GM10248 (cell line): ENCODE results near the gene AMT.

Experiments
- CTCF ChIA-PET: fragments of 300-600 bp; sonication (Branson Sonifier 250); formaldehyde crosslinking; extraction: SDS; loops from one replicate; lab custom pipeline; 2021; ENCODE audit warnings: antibody characterized with exemption; lab: Yijun Ruan, JAX
- POLR2A ChIA-PET: fragments of 350-650 bp; sonication (Branson Sonifier 250); formaldehyde crosslinking; extraction: SDS; loops from one replicate; lab custom pipeline; 2020; ENCODE audit warnings: antibody characterized with exemption; lab: Yijun Ruan, JAX
- DNase-seq: peaks from one replicate; pipeline ENCODE4 v3.0.0; 2012; ENCODE audit errors: extremely low spot score
- TF ChIP-seq, protein P1 (sequence below): IDR thresholded peaks from 2 replicates; pipeline ENCODE4 v1.5.1; 2012; ENCODE audit warnings: mild to moderate bottlenecking, low read depth; ENCODE audit errors: extremely low read depth, missing control alignments, control extremely low read depth

Gene AMT

DNA sequence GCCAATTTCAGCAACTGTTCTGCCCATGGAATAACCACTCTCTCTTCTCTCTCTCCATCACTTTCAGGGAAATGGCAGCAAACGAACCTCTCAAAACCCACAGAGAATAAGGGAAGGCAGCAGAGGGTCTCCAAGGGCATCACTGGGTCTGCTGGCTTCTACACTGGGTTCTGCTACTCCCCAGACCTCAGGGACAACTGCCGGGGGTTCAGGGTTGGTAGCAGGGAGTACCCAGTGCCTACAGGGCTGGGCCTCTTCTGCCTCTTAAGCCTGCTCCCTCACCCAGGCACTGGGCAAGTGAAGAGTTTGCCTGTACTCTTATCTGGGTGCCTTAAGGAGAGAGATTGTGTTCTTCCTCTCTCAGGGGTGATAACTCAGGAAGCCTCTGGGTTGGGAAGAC lies 7.5 kb downstream of the AMT start:
- CTCF ChIA-PET: interaction anchor here (3.8 kb wide), 1 partner anchor 75 kb away, joined by 15 read pairs; the partner anchor contains the start of gene USP4
- TF ChIP-seq, protein P1, sequence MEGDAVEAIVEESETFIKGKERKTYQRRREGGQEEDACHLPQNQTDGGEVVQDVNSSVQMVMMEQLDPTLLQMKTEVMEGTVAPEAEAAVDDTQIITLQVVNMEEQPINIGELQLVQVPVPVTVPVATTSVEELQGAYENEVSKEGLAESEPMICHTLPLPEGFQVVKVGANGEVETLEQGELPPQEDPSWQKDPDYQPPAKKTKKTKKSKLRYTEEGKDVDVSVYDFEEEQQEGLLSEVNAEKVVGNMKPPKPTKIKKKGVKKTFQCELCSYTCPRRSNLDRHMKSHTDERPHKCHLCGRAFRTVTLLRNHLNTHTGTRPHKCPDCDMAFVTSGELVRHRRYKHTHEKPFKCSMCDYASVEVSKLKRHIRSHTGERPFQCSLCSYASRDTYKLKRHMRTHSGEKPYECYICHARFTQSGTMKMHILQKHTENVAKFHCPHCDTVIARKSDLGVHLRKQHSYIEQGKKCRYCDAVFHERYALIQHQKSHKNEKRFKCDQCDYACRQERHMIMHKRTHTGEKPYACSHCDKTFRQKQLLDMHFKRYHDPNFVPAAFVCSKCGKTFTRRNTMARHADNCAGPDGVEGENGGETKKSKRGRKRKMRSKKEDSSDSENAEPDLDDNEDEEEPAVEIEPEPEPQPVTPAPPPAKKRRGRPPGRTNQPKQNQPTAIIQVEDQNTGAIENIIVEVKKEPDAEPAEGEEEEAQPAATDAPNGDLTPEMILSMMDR: no peak
- POLR2A ChIA-PET: no interaction called here
- DNase-seq: no peak

DNA sequence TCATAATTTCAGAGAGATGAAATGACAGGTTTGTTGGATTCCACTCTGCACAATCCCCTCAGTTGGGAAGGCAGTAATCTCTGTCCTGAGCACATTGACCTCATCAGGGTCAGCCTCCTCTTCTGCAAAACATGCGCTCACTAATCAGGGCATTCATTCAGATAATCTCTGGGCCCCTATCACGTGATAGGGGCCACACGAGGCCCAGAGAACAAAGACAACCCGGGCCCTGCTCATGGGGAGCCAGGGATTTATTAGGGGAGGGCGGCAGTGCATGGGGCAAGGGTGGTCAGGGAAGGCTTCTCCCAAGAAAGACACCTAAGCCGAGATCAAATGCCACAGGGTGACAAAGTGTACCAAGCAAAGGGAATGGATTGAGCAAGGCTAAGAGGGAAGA lies 8.9 kb downstream of the AMT start:
- DNase-seq: no peak
- TF ChIP-seq, protein P1: no peak
- ChIA-PET POLR2A (interaction anchor here (0.6 to 2.8 kb wide), 3 partner anchors 9 to 871 kb away, joined by 3 to 26 read pairs (median 12); partner anchors contain the start of genes AMT and USP4), CTCF (interaction anchor here (0.9 to 3.8 kb wide), 4 partner anchors 9 to 74 kb away, joined by 3 to 15 read pairs (median 7); partner anchors contain the start of genes AMT and USP4)

DNA sequence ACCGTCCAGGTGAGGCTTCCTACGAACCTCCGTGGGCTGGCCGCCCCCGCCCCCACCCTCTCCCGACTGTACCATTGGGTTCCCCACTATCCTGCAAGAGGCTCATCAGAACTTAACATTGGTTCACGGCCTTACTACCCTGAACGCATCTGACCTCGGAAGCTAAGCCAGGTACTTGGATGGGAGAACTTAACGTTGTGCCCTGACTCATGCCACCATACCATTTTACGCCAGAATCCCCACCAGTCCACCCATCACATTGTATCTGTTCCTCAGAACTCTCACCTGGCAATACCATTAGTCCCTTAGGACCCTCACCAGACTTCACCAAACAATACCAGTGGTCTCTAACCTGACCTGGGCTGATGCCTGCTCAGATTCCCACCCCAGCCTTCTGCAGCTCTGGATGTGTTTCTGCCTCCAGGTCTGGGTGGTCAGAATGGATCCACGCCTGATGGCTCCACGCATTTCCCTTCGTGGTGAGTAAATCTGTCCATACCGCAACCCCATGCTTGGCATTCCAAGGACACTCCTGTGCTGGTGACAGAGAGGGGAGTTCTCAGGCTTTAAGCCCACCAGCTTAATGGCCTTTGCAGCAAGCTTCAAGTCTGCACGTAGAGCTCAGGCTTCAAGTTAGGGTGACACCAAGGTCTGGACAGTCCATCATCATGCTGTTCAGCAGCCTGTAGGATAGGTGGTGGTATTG lies 9.5 kb downstream of the AMT start:
- ChIA-PET CTCF (interaction anchor here (0.9 to 3.8 kb wide), 5 partner anchors 9 to 73 kb away, joined by 3 to 15 read pairs (median 3); partner anchors contain the start of genes AMT and USP4), POLR2A (interaction anchor here (0.6 to 2.8 kb wide), 4 partner anchors 9 to 870 kb away, joined by 3 to 26 read pairs (median 17); partner anchors contain the start of genes AMT and USP4)
- DNase-seq: no peak
- TF ChIP-seq, protein P1: no peak

DNA sequence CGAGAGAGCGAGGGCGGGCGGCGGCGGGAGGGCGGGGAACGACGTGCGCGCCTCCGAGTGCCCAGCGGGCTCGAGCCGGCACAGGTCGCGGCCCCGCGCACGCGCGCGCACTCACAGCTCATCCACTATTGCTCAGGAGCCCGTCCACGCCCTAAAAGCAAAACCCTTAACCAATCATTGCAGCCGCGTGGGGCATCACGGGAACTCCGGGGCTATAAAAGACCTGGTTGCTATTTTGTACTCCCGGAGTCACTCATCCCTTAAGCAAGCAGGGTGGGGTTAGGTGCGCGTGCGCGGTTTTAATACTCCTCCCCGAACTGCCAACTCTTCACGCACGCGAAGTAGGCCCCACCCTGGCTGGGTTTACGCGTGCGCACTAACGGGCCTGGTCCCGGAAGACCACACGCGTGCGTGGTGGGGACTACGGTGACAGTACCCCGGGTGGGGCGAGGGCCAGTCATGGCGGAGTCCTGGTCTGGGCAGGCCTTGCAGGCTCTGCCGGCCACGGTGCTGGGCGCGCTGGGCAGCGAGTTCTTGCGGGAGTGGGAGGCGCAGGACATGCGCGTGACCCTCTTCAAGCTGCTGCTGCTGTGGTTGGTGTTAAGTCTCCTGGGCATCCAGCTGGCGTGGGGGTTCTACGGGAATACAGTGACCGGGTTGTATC lies 10.2 kb downstream of the AMT start, which contains the start of the genes RHOA and TCTA:
RHOA (minus strand) TSS at position 9 of the 664 bp plus-strand sequence. CDS start 36,387 bp downstream, outside the sequence.
TCTA (plus strand) TSS at position 456 of the 664 bp plus-strand sequence; CDS start at position 460, 4 bp downstream.
- ChIA-PET CTCF (interaction anchor here (1.1 to 3.8 kb wide), 4 partner anchors 10 to 391 kb away, joined by 3 to 15 read pairs (median 7); partner anchors contain the start of genes AMT and USP4), POLR2A (interaction anchor here (0.5 to 2.8 kb wide), 17 partner anchors 10 to 801 kb away, joined by 3 to 26 read pairs (median 4); partner anchors contain the start of genes AMT, NICN1, QRICH1 and USP4)
- DNase-seq: peak; percentile 99
- TF ChIP-seq, protein P1: no peak

DNA sequence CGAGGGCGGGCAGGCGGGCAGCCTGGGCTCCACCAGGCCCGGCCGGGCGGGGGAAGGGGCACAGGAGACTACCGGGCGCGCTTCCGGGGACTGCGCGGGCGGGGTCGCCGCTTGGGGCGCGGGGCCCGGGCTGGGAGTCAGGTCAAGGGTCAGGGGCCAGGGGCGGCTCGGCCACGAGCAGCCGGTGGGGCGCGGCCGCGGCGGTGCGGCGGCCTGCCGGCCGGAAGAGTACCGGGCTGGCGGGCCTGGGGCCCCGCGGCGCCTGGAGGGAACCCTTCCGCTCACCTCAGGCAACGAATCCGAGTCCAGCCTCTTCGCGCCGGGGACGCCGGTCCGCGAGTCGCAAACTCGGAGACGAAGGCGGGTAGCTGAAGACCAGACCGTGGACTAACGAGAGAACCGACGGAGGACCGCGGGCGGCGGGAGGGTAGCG lies 10.7 kb downstream of the AMT start:
- TF ChIP-seq, protein P1: no peak
- peak; percentile 43 for DNase-seq
- ChIA-PET POLR2A (interaction anchor here (0.5 to 2.8 kb wide), 16 partner anchors 10 to 801 kb away, joined by 3 to 26 read pairs (median 4); partner anchors contain the start of genes AMT, NICN1, QRICH1 and USP4), CTCF (interaction anchor here (1.1 to 3.8 kb wide), 4 partner anchors 10 to 390 kb away, joined by 3 to 15 read pairs (median 7); partner anchors contain the start of genes AMT and USP4)
